EL (cell line): Measurements from ENCODE around the gene ARRB2.
A peak's percentile ranks its signal among the peaks of the same experiment; 100 is the strongest.
"Not testable (repeated sequence)": the region's sequence is repeated elsewhere in the genome, so short reads cannot be mapped to it uniquely, and the experiment has no call there.

Source experiments
- DNase-seq: peaks from one replicate; pipeline ENCODE4 v3.0.0-alpha.2; 2016

The ARRB2 gene

GRCh38 chr17:4709794-4710692 is at the start of gene ARRB2:
Gene ARRB2, plus strand, starts transcription at chr17:4710632. Its CDS starts 90 bp downstream, at chr17:4710722.
- DNase-seq, result peak; percentile 99

DNA sequence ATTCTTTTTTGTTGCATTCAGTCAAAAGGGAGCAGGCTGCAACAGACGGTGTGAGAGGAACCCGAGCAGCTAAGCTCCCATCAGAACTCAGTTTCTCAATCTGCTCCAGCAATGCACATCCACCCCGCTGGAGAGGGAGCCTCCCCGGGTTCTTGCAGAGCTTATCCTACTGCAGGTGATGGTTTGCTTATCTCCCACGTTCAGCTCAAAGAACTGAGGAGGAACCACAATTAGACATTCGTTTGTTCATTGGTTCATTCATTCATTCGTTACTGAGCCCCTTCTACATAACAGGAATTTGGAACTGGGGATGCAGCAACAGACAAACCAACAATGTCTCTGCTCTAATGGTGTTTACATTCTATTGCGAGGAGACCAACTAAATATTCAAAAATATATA is 46.7 kb upstream of the ARRB2 start:
- DNase-seq, result no peak

DNA sequence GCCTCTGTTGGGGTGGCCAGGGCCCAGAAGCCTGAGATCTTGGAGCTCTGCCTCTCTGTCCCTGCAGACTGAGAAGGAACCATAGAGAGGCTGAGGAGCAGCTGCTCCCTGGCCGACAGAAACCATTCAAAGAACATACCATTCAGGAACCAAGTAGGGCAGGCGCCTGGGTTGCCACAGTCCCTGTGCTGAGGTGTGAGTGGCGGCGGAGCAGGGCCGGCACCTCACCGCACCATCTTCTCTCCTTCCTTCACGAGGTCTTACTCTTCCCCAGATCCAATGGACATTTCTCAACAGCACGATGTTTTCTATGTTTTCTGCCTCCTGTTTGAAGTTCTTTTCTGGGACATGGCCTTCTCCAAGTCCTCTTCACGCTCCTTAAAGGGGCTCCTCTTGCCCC is 46.2 kb upstream of the ARRB2 start:
- DNase-seq, result no peak

DNA sequence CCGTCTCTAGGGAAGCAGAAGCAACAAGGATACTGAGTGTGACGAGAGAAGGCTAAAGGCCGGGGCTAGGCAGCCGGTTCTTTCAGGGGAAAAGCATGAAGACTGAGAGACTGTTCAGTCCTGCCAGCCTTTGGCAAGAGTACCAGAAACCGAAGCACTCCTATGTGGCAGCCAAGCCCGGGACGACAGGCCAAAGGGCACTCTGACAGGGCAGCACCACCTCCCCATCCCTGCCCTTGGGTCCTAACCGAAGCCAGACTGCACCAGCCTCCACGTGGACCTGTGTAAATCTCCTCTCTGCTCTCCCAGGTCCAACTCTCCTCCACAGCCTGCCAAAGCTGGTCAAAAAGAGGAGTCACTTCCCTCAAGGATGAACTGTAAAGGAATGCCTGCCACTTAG is 45.4 kb upstream of the ARRB2 start:
- no peak for DNase-seq

DNA sequence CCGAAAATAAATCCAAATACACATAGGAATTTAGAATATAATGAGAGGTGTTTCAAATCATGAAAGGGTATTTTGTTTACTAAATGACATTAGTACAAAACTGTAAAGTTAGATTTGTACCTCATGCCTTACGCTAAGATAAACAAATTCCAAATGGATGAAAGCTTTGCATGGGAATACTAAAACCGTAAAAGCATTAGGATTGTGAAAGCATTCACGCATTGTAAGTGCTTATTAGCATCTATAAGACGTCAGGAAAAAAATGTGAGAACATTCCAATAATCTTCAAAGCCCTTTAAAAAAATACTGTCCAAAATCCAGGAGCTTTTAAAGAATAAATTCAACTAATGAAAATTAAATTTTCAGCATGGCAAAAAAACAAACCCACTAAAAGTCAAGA is 44.1 kb upstream of the ARRB2 start:
- DNase-seq, result no peak

GRCh38 chr17:4667166-4667565 is 43.3 kb upstream of the ARRB2 start:
- no peak for DNase-seq

DNA sequence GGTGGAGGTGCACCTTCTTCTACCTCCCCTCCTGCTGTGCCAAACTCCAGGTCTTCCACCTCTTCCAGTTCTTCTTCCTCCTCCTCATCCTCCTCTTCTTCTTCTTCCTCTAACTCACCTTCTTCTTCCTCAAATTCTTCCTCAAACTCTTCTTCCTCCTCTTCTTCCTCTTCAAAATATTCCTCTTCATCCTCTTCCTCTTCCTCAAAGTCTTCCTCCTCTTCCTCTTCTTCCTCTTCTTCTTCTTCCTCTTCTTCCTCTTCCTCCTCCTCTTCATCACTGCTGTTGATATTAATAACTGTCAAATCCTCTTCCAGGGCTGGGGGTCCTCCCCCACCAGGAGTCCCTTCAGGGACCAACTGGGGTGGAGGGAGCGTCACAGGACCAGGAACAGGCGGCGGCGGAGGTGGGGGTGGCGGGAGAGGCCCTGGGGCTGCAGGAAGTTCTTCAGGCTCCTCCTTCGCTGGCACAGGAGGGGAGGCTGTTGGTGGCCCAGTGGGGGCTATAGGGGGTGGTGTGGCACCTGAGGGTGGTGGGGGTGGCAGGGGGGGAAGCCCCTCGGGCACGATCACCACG is 38.3 kb upstream of the ARRB2 start:
- DNase-seq, result no peak

DNA sequence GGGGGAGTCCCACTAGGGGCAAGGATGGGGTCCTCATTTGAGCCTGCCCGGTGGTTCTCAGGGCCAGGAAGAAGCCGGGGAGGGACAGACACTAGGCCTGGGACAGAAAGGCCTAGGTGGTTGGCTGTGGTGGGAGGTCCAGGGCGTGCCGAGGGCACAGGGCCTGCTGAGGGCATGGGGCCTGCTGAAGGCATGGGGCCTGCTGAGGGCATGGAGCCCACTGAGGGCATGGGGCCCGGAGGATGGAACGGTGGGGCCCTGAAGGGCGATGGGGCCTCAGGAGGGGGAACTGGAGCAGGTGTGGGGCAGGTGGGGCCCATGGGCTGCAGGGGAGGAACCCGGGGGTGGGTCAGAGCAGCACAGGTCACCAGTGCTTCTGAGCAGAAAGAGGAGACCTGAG is 37.7 kb upstream of the ARRB2 start:
- no peak for DNase-seq

DNA sequence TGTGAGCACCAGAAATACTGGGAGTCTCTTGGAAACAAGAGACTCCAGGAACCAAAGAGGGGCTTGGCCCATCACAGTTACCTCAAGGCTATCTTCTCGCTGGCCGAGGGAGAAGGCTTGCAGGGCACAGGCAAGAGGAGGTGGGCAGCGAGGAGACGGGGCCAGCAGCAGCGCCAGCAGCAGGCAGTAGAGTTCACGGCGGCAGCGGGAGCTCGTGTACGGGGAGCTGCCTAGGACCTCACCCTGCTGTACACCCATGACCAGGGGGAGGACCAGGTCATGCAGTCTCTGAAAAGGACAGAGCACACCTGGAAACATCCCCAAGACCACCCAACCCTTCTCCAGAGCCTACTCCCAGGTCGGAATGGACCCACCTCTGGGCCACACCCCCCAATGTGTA is 37.3 kb upstream of the ARRB2 start:
- no peak for DNase-seq

DNA sequence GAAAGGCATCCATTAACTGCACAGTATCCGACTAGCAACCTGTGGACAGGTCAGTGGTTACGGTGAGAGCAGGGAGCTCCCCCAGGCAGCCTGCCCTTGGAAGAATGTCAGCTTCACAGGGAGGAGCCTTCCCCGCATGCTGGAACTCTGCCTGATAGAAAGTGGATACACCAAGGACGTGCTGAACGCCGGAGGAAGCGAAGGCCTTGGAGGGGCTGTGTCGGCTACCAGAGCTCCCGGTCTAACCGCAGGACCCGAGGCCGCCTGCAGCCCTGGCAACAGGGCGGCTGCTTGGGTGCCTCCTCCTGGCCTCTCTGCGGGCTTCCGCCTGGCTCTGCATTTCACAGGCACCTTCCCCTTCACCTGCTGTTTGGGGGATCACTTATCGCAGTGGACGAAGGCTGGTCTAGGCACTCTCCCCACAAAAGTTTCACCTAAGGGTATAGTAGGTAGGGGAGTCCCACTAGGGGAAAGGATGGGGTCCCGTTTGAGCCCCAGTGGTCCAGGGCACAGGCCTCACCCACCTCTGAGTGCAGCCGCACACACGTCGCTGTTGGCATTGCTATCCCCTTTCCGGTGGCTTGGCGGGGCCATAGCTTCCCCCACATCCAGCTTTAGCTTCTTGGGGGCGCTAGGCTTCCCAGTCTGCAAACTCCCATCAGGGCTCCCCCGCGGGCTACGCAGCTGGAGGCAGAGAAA is 36.3 kb upstream of the ARRB2 start:
- no peak for DNase-seq

DNA sequence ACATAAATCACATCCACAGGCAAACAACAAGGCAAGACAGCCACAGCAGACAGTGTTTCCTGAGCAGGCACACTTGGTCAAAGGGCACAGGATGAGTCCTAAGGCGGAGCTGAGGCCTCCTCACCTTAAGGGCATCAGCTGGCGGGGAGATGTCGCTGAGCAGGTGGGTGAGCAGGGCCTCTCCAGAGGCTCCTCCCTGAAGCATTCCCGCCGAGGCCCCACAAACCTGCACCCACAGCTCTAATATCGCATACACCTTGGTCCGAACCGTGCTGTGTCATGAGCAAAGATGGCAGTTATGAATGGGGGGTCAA is 35.8 kb upstream of the ARRB2 start:
- DNase-seq, result no peak

DNA sequence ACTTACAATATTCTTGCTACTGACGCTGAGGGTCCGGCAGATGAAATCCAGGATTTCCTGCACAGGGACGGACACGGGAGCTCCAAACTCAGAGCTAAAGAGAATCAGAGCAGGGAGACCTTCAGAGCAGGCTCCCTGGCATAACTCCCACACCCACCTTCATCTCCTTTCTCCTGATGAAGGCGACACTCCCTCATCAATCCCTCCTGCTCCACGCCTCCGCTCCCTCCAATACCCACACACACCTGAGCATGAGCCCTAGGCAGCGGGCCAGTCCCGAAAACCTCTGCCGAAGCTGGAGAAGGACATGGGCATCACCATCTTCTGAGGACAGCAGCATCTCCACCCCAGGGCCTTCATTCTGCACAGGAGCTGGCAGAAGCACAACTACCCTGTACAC is 34.6 kb upstream of the ARRB2 start:
- DNase-seq, result no peak

GRCh38 chr17:4676791-4677190 is 33.6 kb upstream of the ARRB2 start:
- DNase-seq, result no peak

GRCh38 chr17:4678448-4679026 is 31.9 kb upstream of the ARRB2 start:
- DNase-seq, result peak; percentile 98

- peak; percentile 74 for DNase-seq
Measured at GRCh38 chr17:4679658-4680057, 30.8 kb upstream of the ARRB2 start.

GRCh38 chr17:4683739-4684138 is 26.7 kb upstream of the ARRB2 start:
- not testable (repeated sequence) for DNase-seq

GRCh38 chr17:4689872-4690271 is 20.6 kb upstream of the ARRB2 start:
- not testable (repeated sequence) for DNase-seq

DNA sequence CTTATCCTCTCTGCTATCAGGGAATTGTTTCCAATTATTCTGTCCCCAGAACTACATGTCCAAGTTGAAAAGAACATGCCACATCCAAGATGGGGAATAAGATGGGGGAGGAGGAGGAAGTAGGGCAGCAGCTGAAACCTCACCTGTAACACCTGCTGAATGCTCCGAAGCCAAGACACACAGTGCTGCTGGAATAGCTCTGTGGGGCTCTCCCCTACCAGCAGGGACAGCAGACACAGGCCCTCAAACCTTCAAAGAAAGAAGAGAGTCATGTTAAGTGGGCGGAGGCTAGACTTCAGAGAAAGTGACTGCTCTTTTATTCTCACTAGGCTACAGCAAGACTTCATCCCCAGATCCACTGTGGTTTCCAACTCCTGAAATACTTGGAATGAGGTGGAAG is 19.7 kb upstream of the ARRB2 start:
- no peak for DNase-seq

GRCh38 chr17:4691686-4692085 is 18.7 kb upstream of the ARRB2 start:
- no peak for DNase-seq

- DNase-seq, result no peak
Measured at GRCh38 chr17:4693416-4693815, 17.0 kb upstream of the ARRB2 start.

DNA sequence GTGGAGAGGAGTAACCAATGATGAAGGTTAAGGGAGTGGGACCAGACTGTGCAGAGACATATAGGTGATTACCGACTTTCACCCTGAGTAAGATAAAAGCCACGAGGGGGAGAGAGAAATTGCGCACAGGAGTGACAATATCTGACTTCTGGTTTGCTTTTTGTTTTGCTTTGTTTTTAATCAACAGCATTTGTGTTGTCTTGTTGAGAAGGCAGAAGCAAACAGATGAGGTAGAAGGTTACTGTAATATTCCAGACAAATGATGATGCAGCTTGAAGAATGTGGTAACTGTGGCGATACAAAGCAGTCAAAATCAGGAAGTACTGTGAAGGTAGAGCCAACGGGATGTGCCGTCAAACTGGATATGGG is 14.0 kb upstream of the ARRB2 start:
- DNase-seq, result no peak

DNA sequence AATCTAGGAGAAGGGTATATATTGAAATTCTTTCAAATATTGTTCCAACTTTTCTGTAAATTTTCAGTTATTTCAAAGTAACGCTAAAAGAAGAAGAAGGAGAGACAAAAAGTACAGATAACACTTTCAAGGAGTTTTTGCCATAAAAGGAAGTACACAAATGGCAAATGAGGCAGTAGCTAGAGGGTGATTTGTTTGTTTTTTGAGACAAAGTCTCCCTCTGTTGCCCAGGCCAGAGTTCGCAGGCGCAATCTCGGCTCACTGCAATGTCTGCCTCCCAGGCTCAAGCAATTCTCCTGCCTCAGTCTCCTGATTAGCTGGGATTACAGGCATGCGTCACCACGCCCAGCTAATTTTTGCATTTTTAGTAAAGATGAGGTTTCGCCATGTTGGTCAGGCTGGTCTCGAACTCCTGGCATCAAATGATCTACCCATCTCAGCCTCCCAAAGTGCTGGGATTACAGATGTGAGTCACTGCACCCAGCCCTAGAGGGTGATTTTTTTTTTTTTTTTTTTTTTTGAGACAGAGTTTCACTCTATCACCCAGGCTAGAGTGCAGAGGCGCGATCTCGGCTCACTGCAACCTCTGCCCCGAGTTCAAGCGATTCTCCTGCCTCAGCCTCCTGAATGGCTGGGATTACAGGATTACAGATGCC is 10.9 kb upstream of the ARRB2 start:
- not testable (repeated sequence) for DNase-seq

DNA sequence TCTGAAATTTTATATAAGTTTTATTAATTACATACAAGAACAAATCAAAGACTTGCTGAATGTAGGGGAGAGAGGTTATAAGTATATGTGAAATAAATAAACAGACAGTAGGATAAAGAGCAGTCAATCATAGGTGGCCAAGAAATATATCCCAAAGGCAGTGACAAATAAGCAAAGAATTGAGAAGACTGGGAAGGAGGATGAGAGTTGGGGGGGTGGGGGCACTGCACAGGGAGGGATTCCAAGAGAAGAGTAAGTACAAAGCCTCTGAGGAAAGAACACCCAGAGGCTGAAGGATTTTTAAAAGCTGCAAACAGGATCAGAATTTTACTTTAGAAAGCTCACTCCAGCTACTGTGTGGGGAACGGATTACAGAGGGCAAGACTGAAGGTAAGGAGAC is 9.3 kb upstream of the ARRB2 start:
- DNase-seq, result peak; percentile 39
